ENCODE data around the gene AJM1. TPM values are rescaled to one million over a fixed set of nuclear protein-coding genes. Genes with fewer than 3 reads are reported as not detected.
A peak's percentile ranks its signal among the peaks of the same experiment; 100 is the strongest.

Gene AJM1
- total and polyA plus RNA-seq, 2 donors (not counting 1 experiment from before 2014, with no cell fraction given): 0.19 to 1.7 TPM

GRCh38 chr9:136876476-136876875, 34.2 kb downstream of the AJM1 start:
- no peak overlapping the region for H3K4me2 ChIP-seq (ENCODE audit: extremely low read depth, insufficient read depth, low read length)
- H3K9ac ChIP-seq (ENCODE audit: insufficient read depth, low read length): no peak overlapping the region
- no peaks in the 10 kb centered on the region for H3K36me3 ChIP-seq (ENCODE audit: control insufficient read depth, insufficient read depth, low read length)
- no peak overlapping the region for H3K27ac ChIP-seq (ENCODE audit: insufficient read depth, low read length)
- H2AFZ ChIP-seq (ENCODE audit: low read length): no peak overlapping the region
- TF ChIP-seq CTCF (conservative IDR thresholded peaks at IDR 0.05 in 1 of 2, IDR thresholded peaks at IDR 0.05 in 1 of 2; ENCODE audit: low read depth in 1 of 2, low read length in 2 of 2) (no peak), EZH2 (IDR thresholded peaks at IDR 0.05; ENCODE audit: low read length, missing control alignments) (no peak)
- no peaks in the 10 kb centered on the region for H3K27me3 ChIP-seq (ENCODE audit: control insufficient read depth, insufficient read depth, low read length)
- H3K4me1 ChIP-seq (ENCODE audit: control insufficient read depth, extremely low read depth, insufficient read depth, low read length): no peaks in the 10 kb centered on the region
- DNase-seq (ENCODE audit: low read depth in 2 of 2): no peak
- H4K20me1 ChIP-seq (ENCODE audit: control insufficient read depth, extremely low read depth, insufficient read depth, low read length): no peaks in the 10 kb centered on the region
- H3K4me3 ChIP-seq (replicated peaks in 1 of 4; ENCODE audit: control extremely low read depth in 1 of 4, insufficient read depth in 1 of 4, low read depth in 3 of 4, low read length in 4 of 4): no peak overlapping the region
- H3K9me3 ChIP-seq (ENCODE audit: control insufficient read depth, insufficient read depth, low read depth, low read length): no peaks in the 10 kb centered on the region
- no peaks in the 10 kb centered on the region for H3K79me2 ChIP-seq (ENCODE audit: control insufficient read depth, insufficient read depth, low read length)

- no peak for TF ChIP-seq CTCF (conservative IDR thresholded peaks at IDR 0.05 in 1 of 2, IDR thresholded peaks at IDR 0.05 in 1 of 2; ENCODE audit: low read depth in 1 of 2, low read length in 2 of 2)
- TF ChIP-seq EZH2 (IDR thresholded peaks at IDR 0.05; ENCODE audit: low read length, missing control alignments): no peak
- DNase-seq (ENCODE audit: low read depth in 2 of 2): no peak
- Histone ChIP-seq H3K9me3 (ENCODE audit: control insufficient read depth, insufficient read depth, low read depth, low read length) (no peaks in the 10 kb centered on the region), H3K27ac (ENCODE audit: insufficient read depth, low read length) (no peak overlapping the region), H3K4me1 (ENCODE audit: control insufficient read depth, extremely low read depth, insufficient read depth, low read length) (peaks cover 3% of the 10 kb centered on the region), H3K4me3 (replicated peaks in 1 of 4; ENCODE audit: control extremely low read depth in 1 of 4, insufficient read depth in 1 of 4, low read depth in 3 of 4, low read length in 4 of 4) (no peak overlapping the region), H3K9ac (ENCODE audit: insufficient read depth, low read length) (no peak overlapping the region), H3K79me2 (ENCODE audit: control insufficient read depth, insufficient read depth, low read length) (no peaks in the 10 kb centered on the region), H3K4me2 (ENCODE audit: extremely low read depth, insufficient read depth, low read length) (no peak overlapping the region), H2AFZ (ENCODE audit: low read length) (no peak overlapping the region), H4K20me1 (ENCODE audit: control insufficient read depth, extremely low read depth, insufficient read depth, low read length) (no peaks in the 10 kb centered on the region), H3K36me3 (ENCODE audit: control insufficient read depth, insufficient read depth, low read length) (no peaks in the 10 kb centered on the region), H3K27me3 (ENCODE audit: control insufficient read depth, insufficient read depth, low read length) (no peaks in the 10 kb centered on the region)
Measured at GRCh38 chr9:136880651-136881050, 38.4 kb downstream of the AJM1 start.

- Histone ChIP-seq H2AFZ (ENCODE audit: low read length) (peak overlapping the region; percentile 2), H3K27ac (ENCODE audit: insufficient read depth, low read length) (no peak overlapping the region), H3K4me2 (ENCODE audit: extremely low read depth, insufficient read depth, low read length) (peak overlapping the region; percentile 45), H3K9ac (ENCODE audit: insufficient read depth, low read length) (no peak overlapping the region), H3K9me3 (ENCODE audit: control insufficient read depth, insufficient read depth, low read depth, low read length) (no peaks in the 10 kb centered on the region), H3K79me2 (ENCODE audit: control insufficient read depth, insufficient read depth, low read length) (no peaks in the 10 kb centered on the region), H3K4me1 (ENCODE audit: control insufficient read depth, extremely low read depth, insufficient read depth, low read length) (peaks cover 3% of the 10 kb centered on the region), H3K4me3 (replicated peaks in 1 of 4; ENCODE audit: control extremely low read depth in 1 of 4, insufficient read depth in 1 of 4, low read depth in 3 of 4, low read length in 4 of 4) (peak overlapping the region in 1 of 4 experiments; percentile 27), H4K20me1 (ENCODE audit: control insufficient read depth, extremely low read depth, insufficient read depth, low read length) (no peaks in the 10 kb centered on the region), H3K36me3 (ENCODE audit: control insufficient read depth, insufficient read depth, low read length) (no peaks in the 10 kb centered on the region), H3K27me3 (ENCODE audit: control insufficient read depth, insufficient read depth, low read length) (no peaks in the 10 kb centered on the region)
- DNase-seq (ENCODE audit: low read depth in 2 of 2): peak; percentile 12 to 28
- TF ChIP-seq EZH2 (IDR thresholded peaks at IDR 0.05; ENCODE audit: low read length, missing control alignments): no peak
- TF ChIP-seq CTCF (conservative IDR thresholded peaks at IDR 0.05 in 1 of 2, IDR thresholded peaks at IDR 0.05 in 1 of 2; ENCODE audit: low read depth in 1 of 2, low read length in 2 of 2): no peak
Measured at GRCh38 chr9:136881691-136882108, 39.4 kb downstream of the AJM1 start.
